ENCODE results near the gene BAIAP2.

DNA sequence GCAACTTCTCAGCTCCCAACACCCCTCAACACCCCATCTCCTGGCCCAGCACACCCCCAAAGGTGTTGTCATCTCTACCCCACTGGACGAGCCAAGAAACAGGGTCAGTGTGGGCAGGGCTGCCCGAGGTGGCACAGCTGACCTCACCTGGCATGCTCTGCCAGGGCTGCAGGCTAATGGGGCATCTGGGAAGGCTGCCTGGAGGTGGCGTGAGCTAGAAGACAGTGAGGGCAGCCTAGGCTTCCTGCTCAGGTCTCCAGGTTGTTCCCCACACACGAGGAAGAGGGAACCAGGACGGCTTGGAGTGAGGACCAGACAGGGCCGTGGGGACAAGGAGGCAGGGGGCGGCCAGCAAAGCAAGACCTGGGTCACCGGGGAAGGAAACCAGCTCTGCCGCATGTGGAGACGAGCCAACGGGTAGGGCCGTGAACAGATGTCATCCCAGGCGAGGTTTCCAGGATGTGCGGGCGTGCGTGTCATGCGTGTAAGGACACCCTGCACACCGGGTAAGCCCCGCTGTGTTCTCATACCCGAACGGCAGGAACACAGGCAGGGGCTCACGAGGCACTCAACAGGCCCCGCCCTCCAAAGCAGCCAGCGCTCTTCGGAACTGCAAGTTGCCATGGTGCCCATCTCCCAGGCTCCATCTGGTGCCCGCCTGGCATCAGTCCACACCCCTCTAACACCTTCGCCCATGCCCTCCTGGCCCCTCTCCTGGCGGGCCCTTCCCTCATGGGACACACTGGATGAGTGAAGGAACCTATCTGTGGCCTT is 100.7 kb downstream of the BAIAP2 start:
- TF ChIP-seq CTCF (IDR thresholded peaks at IDR 0.05) (no peak), POLR2AphosphoS5 (IDR thresholded peaks at IDR 0.05) (no peak), POLR2A (IDR thresholded peaks at IDR 0.05) (no peak)
